NCI-H748 treated with DMSO at 0.1 percent for 48 hours (cell line): ENCODE results near the gene PNPLA2.
A peak's percentile ranks its signal among the peaks of the same experiment; 100 is the strongest.

Source experiments
- DNase-seq: peaks from one replicate; lab custom pipeline; 2025; lab: John Stamatoyannopoulos, UW

Gene PNPLA2

DNA sequence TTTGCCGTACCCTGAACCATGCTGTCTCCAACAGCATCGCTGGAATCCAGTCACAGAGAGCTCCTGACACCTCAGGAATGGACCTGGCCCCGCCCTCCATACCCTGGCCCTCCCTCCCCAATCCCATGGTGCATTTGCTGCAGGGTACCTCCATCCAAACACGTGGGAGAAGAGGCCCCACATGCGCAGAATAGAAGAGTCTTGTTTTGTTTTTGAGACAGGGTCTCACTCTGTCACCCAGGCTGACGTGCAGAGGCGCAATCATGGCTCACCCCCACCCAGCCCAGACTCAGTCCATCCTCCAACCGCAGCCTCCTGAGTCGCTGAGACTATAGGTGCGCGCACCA lies 2.3 kb upstream of the PNPLA2 start:
- no peak for DNase-seq

DNA sequence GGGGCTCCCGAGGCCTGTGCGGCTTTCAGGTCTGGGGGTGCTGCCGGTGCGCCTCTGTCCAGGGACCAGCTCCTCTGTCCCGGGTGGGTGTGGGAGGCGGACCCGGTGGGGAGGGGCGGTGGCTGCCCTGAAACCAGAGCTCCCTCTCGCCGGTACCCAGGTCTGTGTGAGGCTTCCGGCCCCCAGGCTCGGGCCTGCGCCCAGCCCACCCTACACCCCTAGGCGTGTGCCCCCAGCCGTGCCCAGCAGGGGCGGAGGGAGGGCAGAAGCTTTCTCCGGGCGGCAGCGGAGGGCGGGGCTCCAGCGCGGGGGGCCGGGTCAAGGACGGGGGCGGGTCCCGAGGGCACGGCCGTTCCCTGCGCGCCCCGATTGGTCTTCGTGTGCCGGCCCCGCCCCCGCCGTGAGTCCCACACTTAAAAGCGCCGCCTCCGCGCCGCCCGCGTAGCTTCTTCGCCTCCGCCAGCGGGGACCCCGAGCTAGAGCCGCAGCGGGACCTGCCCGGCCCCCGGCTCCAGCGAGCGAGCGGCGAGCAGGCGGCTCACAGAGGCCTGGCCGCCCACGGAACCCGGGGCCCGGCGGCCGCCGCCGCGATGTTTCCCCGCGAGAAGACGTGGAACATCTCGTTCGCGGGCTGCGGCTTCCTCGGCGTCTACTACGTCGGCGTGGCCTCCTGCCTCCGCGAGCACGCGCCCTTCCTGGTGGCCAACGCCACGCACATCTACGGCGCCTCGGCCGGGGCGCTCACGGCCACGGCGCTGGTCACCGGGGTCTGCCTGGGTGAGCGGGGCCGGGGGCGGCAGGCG lies 616 bp downstream of the PNPLA2 start:
- peak; percentile 64 for DNase-seq

DNA sequence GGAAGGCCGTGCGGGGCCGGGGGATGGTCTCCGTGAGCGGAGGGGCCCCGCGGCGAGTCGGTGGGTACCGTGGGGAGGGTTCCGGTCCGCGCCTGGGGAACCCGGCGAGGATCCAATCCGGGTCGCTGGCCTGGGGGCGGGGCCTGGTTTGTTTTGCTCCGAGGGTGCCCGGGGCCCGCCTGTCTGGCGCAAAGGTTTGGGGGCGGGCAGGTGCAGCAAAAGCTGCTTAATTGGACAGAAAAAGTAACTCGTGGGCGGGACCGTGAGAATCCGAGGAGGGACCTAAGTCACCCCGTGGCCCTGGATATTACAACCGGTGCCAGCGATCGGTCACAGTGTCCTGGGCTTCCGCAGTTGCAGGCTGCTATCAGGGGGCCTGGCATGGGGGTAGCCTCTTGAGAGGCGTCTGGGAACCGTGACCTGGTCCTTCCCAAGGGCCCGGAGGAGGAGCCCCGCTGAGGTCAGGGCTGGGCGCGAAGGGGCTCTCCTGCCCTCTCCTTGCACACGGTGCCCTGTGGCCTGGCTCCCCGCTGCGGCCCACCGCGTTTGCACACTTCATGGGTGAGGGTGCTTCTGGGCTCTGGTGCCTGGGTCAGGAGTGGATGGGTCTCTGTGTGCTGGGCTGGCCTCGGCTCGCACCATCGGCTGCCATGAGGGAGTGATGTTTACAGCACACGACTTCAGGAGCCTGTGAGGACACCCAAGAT lies 1.4 kb downstream of the PNPLA2 start:
- DNase-seq: peak; percentile 30

DNA sequence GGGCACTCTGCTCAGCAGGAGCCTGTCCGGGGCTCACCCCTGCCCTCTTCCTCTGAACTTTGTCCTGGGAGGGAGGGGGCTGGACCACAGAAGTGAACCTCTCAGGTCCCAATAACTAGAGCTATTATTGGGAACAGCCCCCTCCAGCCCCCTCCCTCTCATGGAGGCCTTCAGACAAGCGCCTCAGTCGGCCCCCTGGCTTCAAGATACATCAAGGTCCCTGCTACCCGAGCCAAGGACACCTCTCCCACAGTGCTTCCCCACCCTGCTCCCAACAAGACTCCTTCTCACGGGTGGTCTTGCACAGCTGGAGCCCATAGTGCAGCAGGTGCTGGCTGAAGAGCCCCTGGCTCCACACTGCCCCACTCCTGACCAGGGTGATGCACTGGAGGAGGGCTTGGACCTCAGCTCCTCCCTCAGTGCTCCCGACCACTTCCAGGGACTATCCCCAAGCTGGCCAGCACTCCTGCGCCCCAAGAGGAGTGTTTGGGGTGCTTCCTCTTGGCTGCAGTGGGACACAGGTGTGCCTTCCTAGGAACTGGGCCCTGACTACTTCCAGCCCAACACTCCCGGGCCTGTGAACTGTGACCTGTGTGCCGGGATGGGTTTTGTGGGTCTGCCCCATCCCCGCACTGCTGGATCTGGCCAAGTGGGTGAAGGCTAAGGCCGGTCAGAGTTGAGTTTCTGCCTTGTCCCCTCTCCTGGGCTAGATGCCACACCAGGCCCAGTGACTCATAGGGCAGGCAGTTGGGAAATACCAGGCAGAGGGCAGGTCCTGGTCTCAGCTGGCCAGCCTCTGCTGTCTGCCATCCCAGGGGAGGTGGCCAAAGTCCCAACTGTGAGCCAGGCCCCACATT lies 2.2 kb downstream of the PNPLA2 start:
- DNase-seq: no peak

DNA sequence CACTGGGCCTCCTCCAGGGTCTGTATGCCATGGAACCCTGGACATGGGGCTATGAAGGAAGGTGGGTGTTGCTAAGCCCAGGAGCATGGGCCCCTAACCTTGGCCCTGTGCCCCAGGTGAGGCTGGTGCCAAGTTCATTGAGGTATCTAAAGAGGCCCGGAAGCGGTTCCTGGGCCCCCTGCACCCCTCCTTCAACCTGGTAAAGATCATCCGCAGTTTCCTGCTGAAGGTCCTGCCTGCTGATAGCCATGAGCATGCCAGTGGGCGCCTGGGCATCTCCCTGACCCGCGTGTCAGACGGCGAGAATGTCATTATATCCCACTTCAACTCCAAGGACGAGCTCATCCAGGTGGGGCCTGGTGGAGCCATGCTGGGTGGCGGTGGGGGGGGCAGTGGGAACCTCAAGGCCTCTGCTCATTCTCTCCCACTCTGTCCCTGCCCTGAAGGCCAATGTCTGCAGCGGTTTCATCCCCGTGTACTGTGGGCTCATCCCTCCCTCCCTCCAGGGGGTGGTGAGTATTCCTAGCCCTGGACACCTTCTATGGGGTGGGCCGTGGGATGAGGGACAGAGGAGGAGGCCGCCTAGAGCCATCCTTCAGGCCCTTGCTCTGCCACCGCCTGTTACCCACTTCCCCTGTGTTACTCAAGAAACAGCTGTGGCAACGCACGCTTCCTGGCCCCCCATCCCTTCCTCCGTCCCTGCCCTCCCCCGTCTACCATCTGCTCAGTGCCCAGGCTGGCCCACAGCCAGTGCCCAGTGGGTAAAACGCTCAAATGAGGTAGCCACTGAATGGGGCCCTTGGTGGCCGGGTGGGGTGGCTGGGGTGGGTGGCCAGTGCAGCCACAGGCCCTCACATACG lies 3.0 kb downstream of the PNPLA2 start:
- DNase-seq: no peak

DNA sequence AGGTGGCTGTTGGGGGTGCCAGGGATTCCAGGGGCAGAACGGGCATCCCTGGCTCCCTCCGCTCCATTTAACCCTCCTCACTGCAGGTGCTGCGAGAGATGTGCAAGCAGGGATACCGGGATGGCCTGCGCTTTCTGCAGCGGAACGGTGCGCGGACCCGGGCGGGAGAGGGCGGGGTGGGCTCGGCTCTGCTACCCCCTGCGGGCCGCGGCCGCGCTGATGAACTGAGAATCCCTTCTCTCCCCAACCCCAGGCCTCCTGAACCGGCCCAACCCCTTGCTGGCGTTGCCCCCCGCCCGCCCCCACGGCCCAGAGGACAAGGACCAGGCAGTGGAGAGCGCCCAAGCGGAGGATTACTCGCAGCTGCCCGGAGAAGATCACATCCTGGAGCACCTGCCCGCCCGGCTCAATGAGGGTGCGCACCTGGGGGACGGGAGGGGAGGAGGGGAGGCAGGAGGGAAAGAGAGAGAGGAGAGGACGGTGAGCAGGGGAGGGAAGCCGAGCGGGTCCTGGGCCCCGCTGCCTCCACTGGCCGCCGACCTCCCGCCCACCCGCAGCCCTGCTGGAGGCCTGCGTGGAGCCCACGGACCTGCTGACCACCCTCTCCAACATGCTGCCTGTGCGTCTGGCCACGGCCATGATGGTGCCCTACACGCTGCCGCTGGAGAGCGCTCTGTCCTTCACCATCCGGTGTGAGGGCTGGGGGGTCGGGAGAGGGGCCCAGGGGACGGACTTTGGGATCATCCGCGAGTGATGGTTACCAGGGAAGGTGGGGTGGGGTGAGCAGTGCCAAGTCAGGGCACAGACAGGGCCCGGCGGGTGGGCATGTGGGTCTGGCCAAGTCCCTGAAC lies 5.0 kb downstream of the PNPLA2 start:
- DNase-seq: no peak

- peak; percentile 29 for DNase-seq
Measured at GRCh38 chr11:824292-824880, 5.7 kb downstream of the PNPLA2 start.

DNA sequence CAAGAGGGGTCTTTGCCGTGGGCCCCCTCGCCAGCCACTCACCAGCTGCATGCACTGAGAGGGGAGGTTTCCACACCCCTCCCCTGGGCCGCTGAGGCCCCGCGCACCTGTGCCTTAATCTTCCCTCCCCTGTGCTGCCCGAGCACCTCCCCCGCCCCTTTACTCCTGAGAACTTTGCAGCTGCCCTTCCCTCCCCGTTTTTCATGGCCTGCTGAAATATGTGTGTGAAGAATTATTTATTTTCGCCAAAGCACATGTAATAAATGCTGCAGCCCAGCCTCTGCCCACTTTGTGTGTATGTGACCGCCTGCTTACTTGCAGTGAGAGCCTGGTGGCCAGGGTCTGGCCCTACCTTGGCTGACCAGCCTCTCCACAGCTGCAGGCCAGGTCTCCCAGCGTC lies 6.2 kb downstream of the PNPLA2 start:
- no peak for DNase-seq

DNA sequence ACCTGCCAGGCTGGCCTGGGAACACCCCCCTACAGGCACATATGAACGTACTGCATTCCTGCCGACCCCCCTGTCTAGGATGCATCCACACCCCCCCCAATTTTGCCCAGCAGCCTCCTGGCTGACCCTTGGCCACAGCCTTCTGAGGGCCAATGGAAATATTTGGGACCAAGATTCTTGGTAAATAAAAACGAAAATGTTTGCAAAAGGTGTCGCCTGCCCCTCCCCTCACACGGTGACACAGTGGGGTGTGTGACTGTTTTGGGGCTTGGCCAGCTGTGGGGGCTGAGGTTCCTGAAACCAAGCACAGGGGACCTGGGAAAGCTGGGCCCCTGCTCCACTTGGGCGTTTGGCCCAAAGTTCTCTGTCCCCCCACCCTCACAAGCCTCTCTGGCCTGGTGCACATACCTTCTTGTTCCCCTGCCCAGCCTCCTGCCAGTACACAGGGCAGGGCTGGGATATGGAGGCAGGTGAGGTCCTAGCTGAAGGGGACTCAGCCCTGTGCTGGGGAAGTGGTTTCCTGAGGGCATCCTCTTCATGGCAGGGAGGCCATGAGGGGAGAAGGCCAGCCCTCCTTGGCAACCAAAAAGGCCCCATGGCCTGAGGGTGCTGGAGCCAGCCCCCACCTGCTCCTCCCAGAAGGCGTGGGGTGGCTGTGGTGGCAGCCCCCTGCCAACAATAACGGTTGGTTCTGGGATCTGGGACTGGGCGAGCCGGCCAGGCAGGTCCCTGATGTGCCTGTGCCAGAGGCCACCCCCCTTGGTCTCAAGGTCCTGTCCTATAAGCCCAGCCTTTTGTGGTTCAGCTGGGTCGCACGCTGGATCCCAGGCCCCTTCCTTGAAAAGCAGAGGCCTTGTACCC lies 6.9 kb downstream of the PNPLA2 start:
- DNase-seq: no peak

DNA sequence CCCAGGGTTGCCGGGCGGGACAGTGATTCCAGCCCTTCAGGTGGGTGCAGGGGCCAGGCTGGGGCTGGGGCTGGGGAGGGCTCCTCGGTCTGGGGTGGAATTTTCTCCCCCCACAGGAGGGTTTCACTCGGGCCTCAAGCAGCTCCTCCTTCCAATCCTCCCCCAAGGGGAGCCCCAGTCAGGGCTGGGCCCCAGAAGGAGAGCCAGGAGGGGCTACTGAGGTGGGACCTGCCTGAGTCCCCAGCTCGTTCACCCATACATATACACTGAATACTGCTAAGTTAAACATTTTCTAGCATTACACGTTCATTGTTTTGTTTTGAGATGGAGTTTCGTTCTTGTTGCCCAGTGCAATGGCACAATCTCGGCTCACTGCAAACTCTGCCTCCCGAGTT lies 7.5 kb downstream of the PNPLA2 start:
- no peak for DNase-seq

- no peak for DNase-seq
Measured at GRCh38 chr11:826836-827145, 8.1 kb downstream of the PNPLA2 start.

DNA sequence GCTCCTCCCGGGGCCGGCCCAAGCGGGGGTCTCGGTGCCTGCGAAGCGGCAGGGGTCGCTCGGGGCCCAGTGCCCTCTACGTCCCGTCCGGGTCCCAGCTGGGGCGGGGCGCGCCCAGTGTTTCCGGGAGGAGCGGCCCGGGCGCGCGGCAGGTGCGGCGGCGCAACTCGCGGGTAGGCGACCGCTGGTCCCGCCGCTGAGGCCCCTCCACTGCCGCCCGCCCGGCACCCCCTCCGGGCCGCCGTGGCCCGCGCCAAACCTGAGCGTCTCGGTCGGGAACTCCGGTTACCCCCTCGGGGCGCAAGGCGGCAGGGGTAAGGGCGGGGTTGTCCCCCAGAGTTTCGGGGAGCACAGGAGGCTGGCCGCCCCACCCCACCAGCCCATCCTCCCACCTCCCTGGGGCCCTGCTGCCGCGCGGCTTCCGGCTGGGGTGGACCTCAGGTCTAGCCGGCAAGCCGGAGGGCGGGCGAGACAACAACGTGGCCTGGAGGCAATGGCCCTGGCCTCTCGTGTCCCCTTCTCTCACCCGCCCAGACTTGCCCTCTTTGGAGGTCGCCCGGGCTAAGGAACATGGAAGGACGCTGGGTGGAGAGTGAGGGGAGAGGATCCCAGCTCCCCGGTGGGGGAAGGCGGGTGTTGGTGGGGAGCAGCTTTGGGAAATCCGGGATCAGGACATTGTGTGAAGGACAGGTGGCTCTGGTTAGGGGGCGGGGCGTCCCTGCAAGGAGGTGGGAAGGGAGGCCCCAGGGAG lies 8.6 kb downstream of the PNPLA2 start:
- no peak for DNase-seq

- no peak for DNase-seq
Measured at GRCh38 chr11:827897-828192, 9.1 kb downstream of the PNPLA2 start, which contains the start of gene CRACR2B. Gene CRACR2B (plus strand): TSS chr11:827919. CDS start chr11:828608, 689 bp downstream.

DNA sequence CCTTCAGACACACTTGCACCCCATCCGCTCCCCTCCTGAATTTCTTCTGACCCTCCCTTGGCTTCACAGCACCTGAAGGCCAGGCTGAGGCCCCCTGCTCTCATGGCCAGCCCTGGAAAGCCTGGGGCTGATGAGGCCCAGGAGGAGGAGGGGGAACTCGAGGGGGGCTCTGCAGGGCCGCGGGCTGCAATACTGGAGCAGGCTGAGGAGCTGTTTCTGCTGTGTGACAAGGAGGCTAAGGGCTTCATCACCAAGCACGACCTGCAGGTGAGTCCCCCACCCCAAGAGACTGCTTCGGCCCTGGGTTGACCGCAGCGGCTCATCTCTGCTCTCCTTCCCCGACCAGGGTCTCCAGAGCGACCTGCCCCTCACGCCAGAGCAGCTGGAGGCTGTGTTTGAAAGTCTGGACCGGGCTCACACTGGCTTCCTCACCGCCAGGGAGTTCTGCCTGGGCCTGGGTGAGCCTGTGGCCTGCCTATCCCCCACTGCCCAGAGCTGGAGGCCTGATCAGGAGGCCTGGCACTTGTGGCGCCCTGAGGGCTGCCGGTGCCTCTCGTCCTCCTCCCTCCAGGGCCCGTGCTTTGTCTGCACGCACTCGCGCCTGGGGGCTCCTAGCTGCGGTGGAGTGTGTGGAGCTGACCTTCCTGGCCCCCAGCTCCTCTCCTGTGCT lies 9.9 kb downstream of the PNPLA2 start:
- DNase-seq: no peak

GRCh38 chr11:829176-829846 lies 10.6 kb downstream of the PNPLA2 start:
- DNase-seq: no peak

GRCh38 chr11:829847-830294 lies 11.2 kb downstream of the PNPLA2 start:
- no peak for DNase-seq

GRCh38 chr11:830295-831117 lies 11.8 kb downstream of the PNPLA2 start:
- DNase-seq: peak; percentile 83
